Measurements from ENCODE around the gene PRKG1. TPM values are rescaled to one million over a fixed set of nuclear protein-coding genes. Genes with fewer than 3 reads are reported as not detected.

PRKG1 gene
- total RNA-seq, 1 experiment from 2014 or later: 0.21 TPM

GRCh38 chr10:51176976-51177695 is 102.8 kb downstream of the PRKG1 start:
- no peak overlapping the region for H3K4me3 Mint-ChIP-seq (ENCODE audit: low read depth, unreplicated experiment)
- H3K36me3 Mint-ChIP-seq (ENCODE audit: insufficient read depth, unreplicated experiment): no peaks in the 10 kb centered on the region
- no peak overlapping the region for H3K27ac Mint-ChIP-seq (ENCODE audit: unreplicated experiment)
- H3K9me3 Mint-ChIP-seq (ENCODE audit: low read depth, unreplicated experiment): no peaks in the 10 kb centered on the region
- intact Hi-C loops (cut with micrococcal nuclease; ENCODE audit: unreplicated experiment): no loop called here
- CTCF ChIA-PET: no interaction called here
- no peak for TF ChIP-seq CTCF (IDR thresholded peaks at IDR 0.05; ENCODE audit: unreplicated experiment)
- no peaks in the 10 kb centered on the region for H3K4me1 Mint-ChIP-seq (ENCODE audit: low read depth, unreplicated experiment)
- DNase-seq: no peak
- BruUV-seq (replicated peaks): no TSS peak
- H3K27me3 Mint-ChIP-seq (ENCODE audit: unreplicated experiment): no peaks in the 10 kb centered on the region

- H3K9me3 Mint-ChIP-seq (ENCODE audit: low read depth, unreplicated experiment): no peaks in the 10 kb centered on the region
- no peaks in the 10 kb centered on the region for H3K4me1 Mint-ChIP-seq (ENCODE audit: low read depth, unreplicated experiment)
- CTCF ChIA-PET: no interaction called here
- DNase-seq: no peak
- BruUV-seq (replicated peaks): no TSS peak
- H3K27me3 Mint-ChIP-seq (ENCODE audit: unreplicated experiment): no peaks in the 10 kb centered on the region
- no peak overlapping the region for H3K4me3 Mint-ChIP-seq (ENCODE audit: low read depth, unreplicated experiment)
- H3K27ac Mint-ChIP-seq (ENCODE audit: unreplicated experiment): no peak overlapping the region
- H3K36me3 Mint-ChIP-seq (ENCODE audit: insufficient read depth, unreplicated experiment): no peaks in the 10 kb centered on the region
- intact Hi-C loops (cut with micrococcal nuclease; ENCODE audit: unreplicated experiment): no loop called here
- no peak for TF ChIP-seq CTCF (IDR thresholded peaks at IDR 0.05; ENCODE audit: unreplicated experiment)
Observed at GRCh38 chr10:51178634-51179033, 104.3 kb downstream of the PRKG1 start.

GRCh38 chr10:51180141-51180540 is 105.9 kb downstream of the PRKG1 start:
- CTCF ChIA-PET: no interaction called here
- Mint-ChIP-seq H3K27me3 (ENCODE audit: unreplicated experiment) (no peaks in the 10 kb centered on the region), H3K4me3 (ENCODE audit: low read depth, unreplicated experiment) (no peak overlapping the region), H3K36me3 (ENCODE audit: insufficient read depth, unreplicated experiment) (no peaks in the 10 kb centered on the region), H3K4me1 (ENCODE audit: low read depth, unreplicated experiment) (no peaks in the 10 kb centered on the region), H3K9me3 (ENCODE audit: low read depth, unreplicated experiment) (no peaks in the 10 kb centered on the region), H3K27ac (ENCODE audit: unreplicated experiment) (no peak overlapping the region)
- no peak for TF ChIP-seq CTCF (IDR thresholded peaks at IDR 0.05; ENCODE audit: unreplicated experiment)
- intact Hi-C loops (cut with micrococcal nuclease; ENCODE audit: unreplicated experiment): no loop called here
- DNase-seq: no peak
- no TSS peak for BruUV-seq (replicated peaks)

- H3K4me1 Mint-ChIP-seq (ENCODE audit: low read depth, unreplicated experiment): no peaks in the 10 kb centered on the region
- H3K27me3 Mint-ChIP-seq (ENCODE audit: unreplicated experiment): no peaks in the 10 kb centered on the region
- no peak overlapping the region for H3K4me3 Mint-ChIP-seq (ENCODE audit: low read depth, unreplicated experiment)
- H3K9me3 Mint-ChIP-seq (ENCODE audit: low read depth, unreplicated experiment): no peaks in the 10 kb centered on the region
- CTCF ChIA-PET: no interaction called here
- no peaks in the 10 kb centered on the region for H3K36me3 Mint-ChIP-seq (ENCODE audit: insufficient read depth, unreplicated experiment)
- no TSS peak for BruUV-seq (replicated peaks)
- DNase-seq: no peak
- H3K27ac Mint-ChIP-seq (ENCODE audit: unreplicated experiment): no peak overlapping the region
- TF ChIP-seq CTCF (IDR thresholded peaks at IDR 0.05; ENCODE audit: unreplicated experiment): no peak
- intact Hi-C loops (cut with micrococcal nuclease; ENCODE audit: unreplicated experiment): no loop called here
Observed at GRCh38 chr10:51183783-51184182, 109.5 kb downstream of the PRKG1 start.
